K562 (cell line): ENCODE data around the gene ZP1.

Experiments
- EZH2 ChIP-seq: IDR thresholded peaks from 2 replicates; pipeline ENCODE4 v1.6.1; 2012; ENCODE audit warnings: low read depth, mild to moderate bottlenecking, inconsistent platforms, low read length, borderline replicate concordance
- HCFC1 ChIP-seq: IDR thresholded peaks from 2 replicates; pipeline ENCODE4 v1.6.1; 2012; ENCODE audit warnings: low read depth, low read length, improper control_type of control experiment
- MEF2A ChIP-seq: IDR thresholded peaks from 2 replicates; pipeline ENCODE4 v1.6.1; 2011; ENCODE audit warnings: low read depth, mild to moderate bottlenecking, low read length, moderate library complexity; ENCODE audit not compliant: control insufficient read depth
- TAF15 ChIP-seq: fragments of 200-400 bp; formaldehyde crosslinking; IDR thresholded peaks from 2 replicates; pipeline ENCODE4 v1.6.1; 2017; ENCODE audit warnings: mild to moderate bottlenecking, low read depth, low read length, moderate library complexity
- ZFP36 ChIP-seq: fragments of 150-350 bp; IDR thresholded peaks from 2 replicates; pipeline ENCODE4 v1.6.1; 2018; ENCODE audit warnings: low read length, low read depth; ENCODE audit not compliant: partially characterized antibody
- ZNF354B ChIP-seq: fragments of 250-450 bp; sonication (Bioruptor Pico); IDR thresholded peaks from 2 replicates; pipeline ENCODE4 v1.4.0; 2020
- ZNF512 ChIP-seq: IDR thresholded peaks from 2 replicates; pipeline ENCODE4 v1.6.1; 2016; ENCODE audit warnings: missing genetic modification characterization, missing compliant biosample characterization
- TF ChIP-seq, protein P1 (sequence below): sonication (generic); formaldehyde crosslinking; IDR thresholded peaks from 2 replicates; pipeline ENCODE4 v1.8.1; 2023; ENCODE audit warnings: mild to moderate bottlenecking, missing genetic modification reagents

DNA sequence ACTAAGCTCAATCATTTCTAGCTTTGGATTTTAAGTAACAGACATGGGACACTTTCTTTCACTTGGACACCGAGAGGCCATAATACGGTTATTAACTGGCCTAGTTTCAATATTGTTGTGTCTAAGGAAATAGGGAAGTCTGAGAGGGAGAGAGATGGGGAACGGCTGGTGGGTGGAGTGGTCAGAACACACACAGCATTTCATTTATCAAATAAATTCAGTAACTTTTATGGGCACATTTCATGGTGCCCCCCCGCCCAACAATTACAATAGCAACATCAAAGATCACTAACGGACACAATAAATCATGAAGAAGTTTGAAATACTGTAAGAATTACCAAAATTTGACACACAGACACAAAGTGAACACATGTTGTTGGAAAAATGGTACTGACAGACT is 28.3 kb downstream of the ZP1 start:
- no peak for TF ChIP-seq TAF15
- TF ChIP-seq, protein P1, sequence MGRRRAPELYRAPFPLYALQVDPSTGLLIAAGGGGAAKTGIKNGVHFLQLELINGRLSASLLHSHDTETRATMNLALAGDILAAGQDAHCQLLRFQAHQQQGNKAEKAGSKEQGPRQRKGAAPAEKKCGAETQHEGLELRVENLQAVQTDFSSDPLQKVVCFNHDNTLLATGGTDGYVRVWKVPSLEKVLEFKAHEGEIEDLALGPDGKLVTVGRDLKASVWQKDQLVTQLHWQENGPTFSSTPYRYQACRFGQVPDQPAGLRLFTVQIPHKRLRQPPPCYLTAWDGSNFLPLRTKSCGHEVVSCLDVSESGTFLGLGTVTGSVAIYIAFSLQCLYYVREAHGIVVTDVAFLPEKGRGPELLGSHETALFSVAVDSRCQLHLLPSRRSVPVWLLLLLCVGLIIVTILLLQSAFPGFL (CRISPR knock-in tag): no peak
- TF ChIP-seq ZNF354B (CRISPR knock-in tag): no peak
- no peak for TF ChIP-seq ZFP36
- TF ChIP-seq EZH2: no peak
- no peak for TF ChIP-seq ZNF512 (tag)
- no peak for TF ChIP-seq MEF2A
- TF ChIP-seq HCFC1: no peak
